Stimulated activated CD8-positive, alpha-beta memory T cell treated with anti-CD3 and anti-CD28 coated beads, Interleukin-12 subunit alpha, Interleukin-12 subunit beta, amount 100 ng/mL, for 4 hours (primary cell): Measurements from ENCODE around the gene NEDD4.
"Not testable (repeated sequence)": the region's sequence is repeated elsewhere in the genome, so short reads cannot be mapped to it uniquely, and the experiment has no call there.

Source experiments
- DNase-seq: peaks from one replicate; pipeline ENCODE4 v3.0.0-alpha.2; 2020; ENCODE audit warnings: low read depth

NEDD4 gene

DNA sequence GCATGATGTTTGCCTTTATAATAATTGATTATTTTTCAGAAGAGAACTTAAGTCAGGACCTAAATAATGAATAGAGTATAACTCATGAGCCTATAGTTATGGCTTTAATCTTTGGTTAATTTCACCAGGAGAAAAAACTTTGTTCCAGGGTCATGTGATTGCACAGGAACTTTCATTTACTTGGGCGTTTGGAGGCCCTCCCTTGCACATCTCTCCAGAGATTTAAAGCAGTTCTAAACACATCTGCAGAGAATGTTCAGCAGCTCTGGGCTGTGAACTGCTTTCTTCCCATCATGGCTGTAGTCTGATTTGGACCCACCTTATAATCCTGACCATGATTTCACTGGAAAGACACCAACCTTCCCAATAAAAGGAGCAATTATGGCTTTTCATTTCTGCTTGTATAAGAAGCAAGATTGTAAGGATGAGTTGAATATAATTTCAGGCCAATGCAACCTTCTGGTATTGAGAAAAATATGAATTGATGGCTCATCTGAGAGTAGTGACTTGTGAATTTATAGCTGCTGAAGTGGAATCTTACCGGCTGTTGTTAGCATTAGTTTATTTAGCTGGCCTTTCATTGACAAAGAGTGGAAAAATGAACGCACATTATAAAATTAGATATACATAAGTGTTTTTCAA lies 169.6 kb downstream of the NEDD4 start:
- no peak for DNase-seq

DNA sequence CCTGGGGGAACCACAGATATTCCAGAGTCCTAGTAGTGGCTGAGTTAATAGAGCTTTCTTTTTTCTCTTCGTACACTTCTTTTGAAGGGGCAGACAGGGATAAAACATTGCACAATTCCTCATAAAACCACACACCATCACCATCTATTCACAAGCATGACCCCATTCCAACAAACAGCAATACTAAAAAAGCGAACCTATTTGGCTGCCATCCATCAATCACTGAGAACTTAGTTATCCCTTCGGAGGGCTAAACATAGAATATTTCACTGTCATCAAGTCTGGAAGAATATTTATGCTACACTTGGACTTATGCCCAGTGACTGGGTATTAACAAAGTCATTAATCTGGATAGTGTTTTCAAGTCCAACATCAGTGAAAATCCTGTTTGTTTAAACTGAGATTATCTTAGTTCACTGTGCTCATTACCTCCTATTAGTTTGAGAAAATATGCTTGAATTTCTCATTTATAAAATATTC lies 170.2 kb downstream of the NEDD4 start:
- no peak for DNase-seq

DNA sequence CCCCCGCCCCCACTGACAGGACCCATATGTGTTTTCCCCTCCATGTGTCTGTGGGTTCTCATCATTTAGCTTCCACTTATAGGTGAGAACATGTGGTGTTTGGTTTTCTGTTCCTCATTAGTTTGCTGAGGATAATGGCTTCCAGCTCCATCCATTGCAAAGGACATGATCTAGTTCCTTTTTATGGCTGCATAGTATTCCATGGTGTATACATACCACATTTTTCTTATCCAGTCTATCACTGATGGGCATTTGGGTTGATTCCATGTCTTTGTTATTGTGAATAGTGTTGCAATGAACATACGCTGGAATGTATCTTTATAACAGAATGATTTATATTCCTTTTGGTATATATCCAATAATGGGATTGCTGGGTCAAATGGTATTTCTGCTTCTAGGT lies 171.7 kb downstream of the NEDD4 start:
- DNase-seq, result not testable (repeated sequence)

DNA sequence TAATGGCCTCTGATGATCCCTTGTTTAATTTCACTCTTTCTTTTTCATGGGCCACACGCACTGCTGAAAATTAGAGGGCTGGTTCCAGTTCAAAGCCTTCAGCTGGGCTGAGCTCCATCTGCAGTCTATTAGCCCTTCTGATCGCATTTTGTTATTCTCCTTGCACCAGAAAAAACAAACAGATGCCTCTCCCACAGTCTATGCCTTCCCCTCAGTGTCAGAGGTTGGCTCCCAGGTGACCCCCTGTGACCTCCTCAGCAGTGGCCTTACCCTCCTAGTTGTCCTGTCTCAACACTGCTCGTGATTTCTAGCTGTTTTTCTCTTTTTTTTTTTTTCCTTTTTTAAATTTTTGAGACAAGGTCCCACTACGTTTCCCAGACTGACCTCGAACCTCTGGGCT lies 173.4 kb downstream of the NEDD4 start:
- no peak for DNase-seq

DNA sequence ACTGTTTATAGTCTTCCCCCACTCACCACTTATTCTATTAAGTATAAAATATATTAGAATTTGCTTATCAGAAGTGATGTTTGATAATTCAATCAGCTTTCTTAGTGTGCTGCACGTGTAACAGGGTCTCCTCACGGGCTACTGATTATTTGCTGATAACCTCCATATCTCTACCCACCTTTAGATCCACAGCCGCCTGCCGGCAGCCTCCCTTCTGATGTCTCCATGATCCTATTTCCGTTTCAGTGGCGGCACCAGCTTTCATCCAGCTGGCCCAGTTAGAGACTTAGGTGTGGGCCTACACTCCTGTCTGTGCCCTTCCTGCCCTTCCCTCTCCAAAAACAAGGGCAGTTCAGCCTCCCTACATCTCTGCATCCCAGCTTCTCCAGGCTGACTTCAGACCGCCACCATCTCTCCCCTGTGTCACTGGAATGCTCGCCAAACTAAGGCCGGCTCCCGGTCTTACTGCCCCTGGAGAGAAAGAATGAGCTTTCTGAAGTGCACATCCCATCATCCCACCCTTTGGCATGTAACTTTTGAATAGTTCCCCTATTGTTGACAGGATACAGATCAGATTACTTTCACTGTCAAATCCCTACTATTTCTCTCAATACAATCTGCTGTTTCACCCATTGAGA lies 173.9 kb downstream of the NEDD4 start:
- DNase-seq, result no peak

DNA sequence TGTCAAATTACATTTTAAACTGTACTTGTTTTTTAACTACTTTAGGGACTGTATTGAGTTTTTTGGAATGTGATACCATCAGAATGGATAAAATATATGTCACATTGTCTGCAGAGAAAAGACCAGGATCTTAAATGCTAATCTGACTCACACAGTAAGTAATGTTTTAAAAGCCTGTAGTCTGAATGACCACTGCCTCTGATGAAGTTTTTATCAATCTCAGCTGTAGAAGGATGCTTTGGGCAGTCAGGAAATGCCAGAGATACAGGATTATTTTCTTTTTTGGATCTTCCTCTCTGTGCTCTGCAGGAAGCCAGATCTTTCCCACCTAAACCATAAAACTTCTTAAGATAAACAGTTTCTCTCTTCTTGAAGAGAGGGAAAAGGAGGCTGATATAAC lies 177.4 kb downstream of the NEDD4 start:
- DNase-seq, result no peak

DNA sequence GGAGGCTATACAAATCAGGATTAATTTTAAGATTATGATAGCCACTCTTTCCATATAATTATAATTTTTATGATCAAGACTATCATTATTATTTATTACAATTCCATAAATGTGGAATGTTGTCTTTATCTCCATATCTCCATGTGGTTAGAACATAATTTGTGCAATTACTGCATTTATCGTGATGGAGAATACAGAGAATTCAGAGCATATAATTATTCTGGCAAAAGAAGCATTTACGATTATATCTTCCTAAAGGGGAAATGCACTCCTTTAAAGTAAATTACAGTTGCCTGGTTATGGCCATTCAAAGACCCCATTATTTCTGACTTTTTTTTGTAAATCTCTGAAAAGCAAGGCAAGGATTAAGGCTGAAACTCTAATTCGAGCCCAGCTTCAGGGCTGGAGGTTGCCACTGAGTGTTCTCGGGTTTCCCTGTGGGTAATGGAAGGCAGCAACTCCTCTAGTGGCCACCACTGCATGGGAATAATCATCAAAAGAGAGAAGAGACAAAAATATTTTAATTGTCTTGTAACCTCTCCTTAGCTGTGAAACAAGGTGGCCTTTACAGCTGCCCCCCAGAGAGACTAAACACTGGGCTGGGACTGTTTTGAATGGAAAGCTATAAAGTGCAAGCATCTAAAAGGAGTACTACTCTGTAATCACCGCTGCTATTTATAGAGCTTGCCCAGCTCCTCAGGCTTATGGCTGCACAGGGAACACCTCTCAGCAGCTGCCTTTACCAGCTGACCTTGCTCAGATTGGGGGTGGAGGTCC lies 190.6 kb downstream of the NEDD4 start:
- no peak for DNase-seq

DNA sequence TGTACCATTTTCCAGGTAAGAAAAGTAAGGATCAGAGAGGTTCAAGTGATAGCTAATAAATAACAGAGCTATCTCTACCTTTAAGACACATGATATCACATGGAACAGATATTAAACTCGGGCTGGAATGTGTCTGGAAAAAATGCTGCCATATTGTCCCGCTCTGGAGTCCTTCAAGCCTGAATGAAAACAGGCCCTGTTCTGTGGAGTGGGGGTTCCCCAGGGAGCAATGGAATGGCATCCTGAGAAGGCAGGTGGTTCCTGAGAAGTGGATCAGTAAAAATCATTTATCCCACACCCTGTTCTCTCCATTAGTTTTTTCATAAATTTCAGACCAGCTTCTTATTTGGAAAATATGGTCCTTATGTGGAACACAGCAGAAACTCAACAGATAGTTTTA lies 193.2 kb downstream of the NEDD4 start:
- no peak for DNase-seq

DNA sequence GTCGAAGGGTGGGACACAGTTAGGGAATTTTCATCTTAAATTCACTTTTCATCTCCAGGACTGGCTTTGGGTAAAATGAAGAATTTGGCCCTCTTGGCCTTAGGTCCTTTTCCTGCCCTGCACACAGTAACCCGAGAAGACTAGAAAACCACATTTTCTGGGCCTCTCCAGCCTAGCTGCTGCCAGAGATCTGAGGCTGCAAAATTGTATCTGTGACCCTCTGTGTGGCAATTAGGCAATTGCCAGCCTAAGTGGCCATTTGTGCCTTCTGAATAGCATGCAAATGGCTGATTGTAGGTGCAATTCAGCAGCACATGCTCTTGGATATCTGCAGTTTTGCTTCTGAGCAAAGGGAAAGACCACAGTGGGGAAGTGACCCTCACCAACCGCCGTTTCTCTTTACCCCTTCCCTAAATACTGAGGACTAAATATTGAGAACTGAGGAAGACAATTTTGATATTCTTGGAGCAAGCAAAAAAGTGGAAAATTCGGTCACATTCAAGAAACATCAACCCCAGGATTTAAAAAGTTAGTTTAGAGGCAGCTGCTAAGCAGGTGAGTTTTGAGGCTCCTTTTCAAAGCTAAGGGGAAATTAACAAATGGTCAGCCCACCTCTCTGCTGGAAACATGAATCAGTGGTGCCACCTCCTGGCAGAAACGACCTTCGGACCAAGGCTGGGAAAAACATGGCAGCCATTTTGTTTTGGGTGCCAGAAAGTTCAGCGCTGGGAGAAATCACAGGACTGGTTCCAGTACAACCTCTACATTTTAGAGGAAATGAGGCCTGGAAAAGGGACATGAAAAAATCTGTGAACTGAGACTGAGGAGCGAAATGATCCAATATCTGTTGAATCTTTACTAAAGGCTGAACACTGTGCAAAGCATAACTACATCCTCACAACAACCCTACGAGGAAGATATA lies 193.9 kb downstream of the NEDD4 start:
- DNase-seq, result no peak

DNA sequence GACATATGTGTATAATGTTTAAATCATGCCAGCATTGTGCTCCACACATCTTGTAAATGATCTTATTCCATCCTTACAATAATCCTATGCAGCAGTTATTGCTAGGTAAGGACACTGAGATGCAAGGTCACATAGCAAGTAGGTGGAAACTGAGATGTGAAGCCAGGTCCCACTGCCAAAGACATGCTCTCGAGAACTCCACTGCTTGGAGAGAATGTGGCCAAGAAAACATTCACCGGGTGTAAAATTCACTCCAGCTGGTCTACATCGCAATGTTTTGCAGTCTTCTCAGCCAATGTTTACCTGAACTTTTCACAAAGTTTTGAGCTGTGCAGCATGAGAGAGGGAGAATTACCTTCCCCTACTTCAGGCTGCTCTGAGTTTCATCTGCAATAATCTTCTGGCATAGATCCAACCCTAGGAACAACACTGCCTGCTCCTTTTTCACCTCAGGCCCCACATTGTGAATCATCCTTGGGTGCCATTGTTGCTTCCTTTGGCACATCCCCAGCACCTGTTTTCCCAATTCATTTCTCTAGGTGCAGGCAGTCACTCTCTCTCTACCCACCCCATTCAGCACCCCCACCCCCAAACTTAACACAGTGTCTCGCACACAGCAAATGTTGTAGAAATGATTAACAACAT lies 197.0 kb downstream of the NEDD4 start:
- no peak for DNase-seq

DNA sequence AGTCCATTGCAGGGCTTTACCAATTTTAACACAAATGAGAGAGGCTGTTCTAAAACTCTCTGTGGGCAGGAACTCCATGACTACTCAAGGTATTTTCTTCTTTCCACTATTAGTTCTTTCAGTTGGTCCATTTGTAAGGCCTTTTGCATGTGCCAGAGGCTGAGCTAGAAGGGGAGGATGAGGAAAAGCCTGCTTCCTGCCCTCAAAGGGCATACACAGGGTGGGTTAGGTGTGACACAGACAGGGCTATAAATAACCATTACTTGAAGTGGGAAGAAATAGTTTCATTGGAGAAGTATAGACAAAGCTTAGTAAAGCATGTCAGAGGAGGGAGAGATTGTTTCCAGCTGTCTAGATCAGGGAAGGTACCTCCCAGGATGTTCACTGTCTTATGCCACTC lies 198.4 kb downstream of the NEDD4 start:
- DNase-seq, result no peak

DNA sequence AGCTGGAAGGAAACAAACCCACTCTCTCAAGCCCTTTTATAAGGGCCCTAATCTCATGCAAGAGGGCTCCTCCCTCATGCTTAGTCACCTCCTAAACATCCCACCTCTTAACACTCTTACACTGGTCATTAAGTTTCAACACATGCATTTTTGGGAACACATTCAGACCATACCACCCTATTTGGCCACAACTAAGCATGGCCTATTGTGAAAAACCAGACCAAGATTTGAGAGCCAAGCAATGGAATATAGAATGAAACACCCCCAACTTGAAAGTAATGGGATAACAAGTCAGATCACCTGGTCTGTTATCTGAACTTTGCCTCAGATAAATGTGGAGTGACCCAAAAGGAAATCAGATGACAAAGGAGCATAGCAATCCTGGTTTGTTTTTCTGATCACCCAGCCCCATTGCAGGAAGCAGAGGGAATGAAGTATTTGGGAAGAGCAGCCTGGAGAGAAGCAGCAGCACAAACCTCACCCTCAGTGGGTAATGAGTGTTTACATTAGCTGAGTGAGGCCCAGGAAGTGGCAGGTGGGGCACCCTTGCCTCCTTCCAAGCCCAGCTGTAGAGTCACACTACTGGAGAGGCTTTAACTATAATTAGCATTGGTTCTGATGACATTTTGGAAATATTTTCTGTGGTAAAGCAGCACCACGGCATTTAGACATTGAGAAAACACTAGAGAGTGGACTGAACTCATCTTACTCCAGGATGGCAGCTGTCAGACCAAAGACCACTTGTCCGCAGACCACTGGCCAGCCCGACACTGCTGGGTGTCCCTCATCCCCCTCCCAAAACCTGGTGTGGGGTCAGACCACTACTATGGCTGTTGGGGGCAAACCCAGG lies 201.6 kb downstream of the NEDD4 start:
- DNase-seq, result no peak

DNA sequence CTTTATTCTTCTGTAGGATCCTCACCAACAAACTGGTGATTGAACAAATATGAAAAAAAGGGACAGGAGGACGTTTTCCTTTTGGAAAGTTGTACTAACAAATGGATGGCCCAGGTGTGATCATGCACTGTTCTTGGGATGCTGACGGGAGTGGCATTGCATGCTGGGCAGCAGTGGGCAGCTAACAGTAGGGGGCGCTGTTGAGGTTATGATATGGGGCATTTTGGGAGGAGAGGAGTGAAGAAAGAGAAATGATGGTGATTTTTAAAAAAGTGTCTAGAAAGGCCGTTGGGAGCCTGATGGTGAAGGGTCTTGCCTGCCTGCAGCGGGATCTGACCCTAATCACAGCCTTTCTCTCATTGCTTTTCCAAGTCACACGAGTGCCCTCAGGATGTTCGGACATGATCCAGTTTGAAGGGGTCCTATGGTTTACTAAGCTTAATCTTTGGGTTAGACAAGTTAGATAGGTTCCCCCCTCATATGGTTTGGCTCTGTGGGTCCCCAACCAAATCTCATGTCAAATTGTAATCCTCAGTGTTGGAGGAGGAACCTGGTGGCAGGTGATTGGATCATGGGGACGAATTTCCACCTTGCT lies 204.2 kb downstream of the NEDD4 start:
- DNase-seq, result no peak

DNA sequence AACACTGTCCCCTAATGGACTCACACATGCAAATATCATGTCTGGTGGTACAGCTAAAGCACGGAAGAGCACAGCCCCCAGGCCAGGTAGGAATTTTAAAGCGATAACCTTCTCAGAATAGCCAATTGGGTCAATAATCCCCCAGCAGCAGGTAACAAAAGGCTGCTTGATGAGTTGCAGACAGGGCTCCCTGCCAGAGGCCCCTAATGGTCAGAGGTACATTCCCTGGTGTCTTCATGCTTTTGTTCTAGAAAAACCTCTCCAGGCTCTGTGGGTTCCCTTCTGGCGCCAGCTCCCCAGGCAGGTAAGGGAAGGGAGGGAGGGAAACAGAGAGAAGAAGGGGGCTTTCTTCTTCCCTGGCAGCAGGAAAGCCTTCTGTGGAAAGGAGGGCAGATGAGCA lies 207.1 kb downstream of the NEDD4 start:
- no peak for DNase-seq

DNA sequence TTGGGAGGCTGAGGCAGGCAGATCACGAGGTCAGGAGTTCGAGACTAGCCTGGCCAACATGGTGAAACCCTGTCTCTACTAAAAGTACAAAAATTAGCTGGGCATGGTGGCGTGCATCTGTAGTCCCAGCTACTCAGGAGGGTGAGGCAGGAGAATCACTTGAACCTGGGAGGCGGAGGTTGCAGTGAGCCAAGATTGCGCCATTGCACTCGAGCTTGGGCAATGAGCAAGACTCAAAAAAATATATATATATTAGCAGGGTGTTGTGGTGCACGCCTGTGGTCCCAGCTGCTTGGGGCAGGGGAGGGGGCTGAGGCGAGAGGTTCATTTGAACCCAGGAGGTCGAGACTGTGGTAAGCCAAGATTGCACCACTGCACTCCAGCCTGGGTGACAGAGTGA lies 207.8 kb downstream of the NEDD4 start:
- DNase-seq, result not testable (repeated sequence)

DNA sequence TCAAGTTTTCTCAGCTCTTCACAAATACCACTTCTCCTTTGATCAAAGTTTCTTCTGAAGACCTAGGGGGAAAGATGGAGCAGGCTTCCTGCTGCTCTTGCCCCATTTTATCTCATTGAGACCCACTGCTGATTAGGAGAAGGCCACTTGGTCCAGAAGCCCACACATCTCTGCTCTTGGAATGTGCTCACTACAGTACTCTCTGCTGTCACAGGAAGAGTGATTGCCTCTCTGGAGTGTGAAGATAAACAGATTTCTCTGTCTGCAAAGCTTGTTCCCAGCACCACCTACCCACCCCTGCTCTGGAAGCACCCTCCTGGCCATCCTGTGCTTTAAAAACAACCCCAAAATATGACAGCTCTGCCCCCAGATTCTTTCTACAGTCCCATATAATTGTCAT lies 209.1 kb downstream of the NEDD4 start:
- DNase-seq, result no peak

DNA sequence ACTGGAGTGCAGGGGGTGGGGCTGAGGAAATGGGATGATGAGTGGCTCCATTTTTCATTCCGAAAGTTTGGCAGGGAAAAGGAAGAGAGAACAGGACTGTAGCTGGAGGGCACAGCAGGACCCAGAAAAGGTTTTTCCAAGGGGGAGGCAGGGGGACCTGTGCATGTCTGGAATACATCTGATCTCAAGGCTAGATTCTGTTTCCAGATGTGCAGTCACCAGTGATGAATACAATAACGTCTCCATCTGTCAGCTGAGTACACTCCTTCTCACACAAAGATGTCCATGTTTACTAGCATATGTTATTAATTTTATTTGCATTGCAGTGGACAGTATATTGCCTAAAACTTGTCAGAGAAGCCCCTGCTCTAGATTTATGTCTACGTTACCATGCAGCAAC lies 210.5 kb downstream of the NEDD4 start:
- no peak for DNase-seq

DNA sequence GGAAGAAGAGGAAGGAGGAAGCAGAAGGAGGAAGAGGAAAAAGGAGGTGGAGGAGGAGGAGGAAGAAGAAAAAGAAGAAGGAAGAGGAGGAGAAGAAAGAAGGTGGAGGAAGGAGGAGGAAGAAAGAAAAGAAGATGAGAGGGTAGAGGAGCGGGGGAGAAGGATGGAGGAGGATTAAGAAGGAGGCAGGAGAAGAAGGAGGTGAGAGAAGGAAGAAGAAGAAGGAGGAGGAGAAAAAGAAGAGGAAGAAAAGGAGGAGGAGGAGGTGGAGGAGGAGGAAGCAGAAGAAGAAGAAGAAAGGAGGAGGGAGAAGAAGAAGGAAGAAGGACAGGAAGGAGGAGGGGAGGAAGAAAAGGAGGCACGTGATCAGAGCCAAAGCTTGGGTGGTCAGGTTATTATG lies 213.1 kb downstream of the NEDD4 start:
- DNase-seq, result no peak

DNA sequence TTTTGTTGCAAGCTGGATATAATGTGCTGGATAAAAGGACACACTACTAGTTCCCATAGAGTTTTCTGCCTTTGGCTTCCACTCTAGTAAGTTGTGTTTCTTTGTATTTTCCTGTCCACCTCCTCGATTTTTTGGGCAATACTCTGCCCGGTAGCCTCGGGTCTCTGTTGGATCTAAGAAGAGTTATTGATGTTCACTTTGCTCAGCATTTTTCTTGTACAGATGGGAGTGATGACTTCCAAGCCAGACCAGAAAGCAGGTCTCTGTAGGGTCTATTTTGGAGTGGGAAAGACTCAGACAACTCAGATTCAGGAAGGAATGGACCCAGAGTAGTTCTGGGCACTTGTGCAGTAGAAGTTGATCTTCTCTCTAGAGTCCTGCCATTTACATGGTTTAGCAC lies 214.5 kb downstream of the NEDD4 start:
- DNase-seq, result no peak
